GM18505 (cell line): Measurements from ENCODE around the gene SFT2D3.

Experiments
- ATAC-seq: cut with Tn5 transposase; IDR thresholded peaks from one replicate; pipeline ENCODE4 v1.9.1; 2021; ENCODE audit not compliant: unreplicated experiment
- POLR2A ChIP-seq: IDR thresholded peaks from 4 replicates; pipeline ENCODE4 v1.6.1; 2011; ENCODE audit warnings: borderline replicate concordance; ENCODE audit not compliant: insufficient read depth, insufficient read length; ENCODE audit errors: extremely low read depth

SFT2D3 gene

GRCh38 chr2:127718271-127718670, 17.0 kb downstream of the SFT2D3 start:
- ATAC-seq = no peak

DNA sequence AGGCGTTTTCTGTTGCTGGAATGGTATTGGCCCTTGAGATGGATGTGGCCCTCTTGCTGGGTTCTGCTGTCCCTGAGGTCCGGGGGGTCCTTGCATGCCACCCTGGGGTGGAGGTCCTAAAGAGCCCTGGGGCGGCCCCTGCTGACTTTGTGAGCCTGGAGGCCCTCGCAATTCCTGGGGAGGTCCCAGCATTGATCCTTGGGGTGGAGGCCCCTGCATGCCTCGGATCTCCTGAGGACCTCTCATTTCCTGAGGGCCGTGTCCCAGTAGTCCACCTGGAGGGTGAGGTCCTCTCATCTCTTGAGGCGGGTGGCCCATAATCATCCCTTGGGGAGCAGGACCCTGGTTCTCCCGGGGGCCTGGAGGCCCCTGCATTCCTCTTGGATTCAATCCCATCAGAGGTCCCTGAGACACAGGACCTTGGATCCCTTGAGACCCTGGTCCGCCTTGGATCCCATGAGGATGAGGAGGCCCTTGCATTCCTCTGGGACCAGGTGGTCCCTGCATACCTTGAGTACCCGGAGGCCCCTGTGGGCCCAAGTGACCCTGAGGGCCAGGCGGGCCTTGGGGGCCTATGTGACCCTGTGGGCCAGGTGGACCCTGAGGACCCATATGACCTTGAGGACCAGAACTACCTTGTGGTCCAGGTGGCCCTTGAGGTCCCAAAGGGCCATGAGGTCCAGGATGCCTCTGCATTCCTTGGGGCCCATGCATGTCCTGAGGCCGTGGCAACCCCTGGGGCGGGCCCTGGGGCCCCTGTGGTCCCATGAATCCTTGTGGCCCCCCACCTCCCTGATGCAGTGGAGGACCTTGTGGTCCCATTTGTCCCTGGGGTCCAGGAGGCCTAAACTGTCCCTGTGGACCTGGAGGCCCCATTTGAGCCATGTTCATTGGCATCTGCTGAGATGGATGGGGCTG, 18.3 kb downstream of the SFT2D3 start:
- no peak for ATAC-seq

More at GRCh38 chr2:127718271-127718670, 17.0 kb downstream of the SFT2D3 start:
- TF ChIP-seq POLR2A = no peak

DNA sequence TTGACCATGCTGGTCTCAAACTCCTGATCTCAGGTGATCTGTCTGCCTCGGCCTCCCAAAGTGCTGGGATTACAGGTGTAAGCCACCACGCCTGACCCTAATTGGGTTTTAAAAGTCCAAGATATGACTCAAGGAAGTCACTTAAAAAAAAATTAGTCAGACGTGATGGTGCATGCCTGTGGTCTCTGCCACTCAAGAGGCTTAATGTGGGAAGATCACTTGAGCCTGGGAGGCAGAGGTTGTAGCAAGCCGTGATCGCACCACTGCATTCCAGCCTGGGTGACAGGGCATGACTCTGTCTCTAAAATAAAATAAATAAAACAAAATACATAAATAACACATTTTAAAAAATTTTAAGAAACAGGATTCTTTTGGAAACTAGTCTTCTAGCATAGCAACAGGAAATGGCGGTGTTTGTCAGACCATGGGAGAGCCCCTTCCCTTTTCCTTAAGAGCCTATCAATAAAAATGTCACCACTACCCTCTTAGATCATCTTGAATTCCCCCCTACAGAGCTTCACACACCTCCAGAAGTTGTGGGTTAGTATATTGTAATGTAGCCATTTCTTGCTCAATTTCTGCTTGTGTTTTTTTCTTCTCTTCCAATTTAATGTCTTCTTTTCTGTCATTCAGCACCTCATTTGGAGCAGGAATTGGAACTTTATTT, 20.1 kb downstream of the SFT2D3 start:
- no peak for TF ChIP-seq POLR2A

More for the DNA sequence above, 18.3 kb downstream of the SFT2D3 start:
- no peak for TF ChIP-seq POLR2A

GRCh38 chr2:127721978-127722355, 20.7 kb downstream of the SFT2D3 start:
- no peak for TF ChIP-seq POLR2A
- no peak for ATAC-seq

More for the DNA sequence above, 20.1 kb downstream of the SFT2D3 start:
- no peak for ATAC-seq

DNA sequence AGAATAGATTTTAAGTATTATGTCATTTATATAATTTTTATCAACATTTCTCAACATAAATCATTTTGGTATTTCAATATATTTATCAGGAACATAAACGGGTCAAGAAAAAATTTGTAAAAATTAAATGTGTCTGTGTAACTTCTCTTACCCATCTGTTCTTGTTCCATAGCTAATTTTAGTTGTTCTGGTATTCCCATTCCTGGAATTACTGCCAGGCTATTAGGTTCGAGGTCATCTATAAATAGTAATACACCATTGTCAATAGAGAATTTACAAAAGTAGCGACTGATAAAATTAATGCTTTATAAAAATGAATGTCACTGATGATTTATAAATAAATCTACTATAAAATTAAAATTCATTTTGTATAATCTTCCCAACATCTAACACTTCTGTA, 21.5 kb downstream of the SFT2D3 start:
- TF ChIP-seq POLR2A = no peak
- ATAC-seq = no peak

GRCh38 chr2:127726158-127726880, 25.0 kb downstream of the SFT2D3 start:
- no peak for TF ChIP-seq POLR2A
- ATAC-seq = no peak

- TF ChIP-seq POLR2A = no peak
- ATAC-seq = no peak
Measured at GRCh38 chr2:127733113-127733815, 32.0 kb downstream of the SFT2D3 start.

- no peak for ATAC-seq
- TF ChIP-seq POLR2A = no peak
Measured at GRCh38 chr2:127733816-127734537, 32.7 kb downstream of the SFT2D3 start.

DNA sequence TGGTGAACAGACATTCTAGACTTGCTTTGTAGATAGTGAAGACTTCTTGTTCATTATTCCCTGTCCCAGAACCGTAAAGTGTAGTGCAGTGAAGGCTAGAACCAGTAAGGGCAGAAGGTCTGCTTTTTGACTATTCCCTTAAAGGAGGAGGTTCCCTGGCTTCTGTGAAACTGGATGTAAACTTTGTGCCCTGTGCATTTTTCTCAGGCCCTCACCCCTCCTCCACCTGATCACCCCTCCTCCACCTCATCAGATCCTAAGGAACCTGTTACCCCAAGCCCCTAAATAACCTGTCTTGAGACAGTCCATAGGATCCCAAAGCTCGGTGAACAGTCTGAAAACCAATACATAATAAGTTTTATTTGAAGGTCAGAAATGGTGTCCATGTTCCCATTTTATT, 33.7 kb downstream of the SFT2D3 start:
- no peak for ATAC-seq
- no peak for TF ChIP-seq POLR2A

- ATAC-seq = peak; percentile 53
- no peak for TF ChIP-seq POLR2A
Measured at GRCh38 chr2:127735537-127736399, 34.5 kb downstream of the SFT2D3 start.

- no peak for TF ChIP-seq POLR2A
- no peak for ATAC-seq
Measured at GRCh38 chr2:127737892-127738291, 36.6 kb downstream of the SFT2D3 start.
